Gastroesophageal sphincter (tissue), 3 donors: Measurements from ENCODE around the gene CACNA2D3.

Experiments
- POLR2A ChIP-seq, 2 donors: fragments of 450-650 bp; IDR thresholded peaks; one replicate each; pipeline ENCODE4 v1.6.1; 2017; ENCODE audit warnings: antibody characterized with exemption in 2 of 2, mild to moderate bottlenecking in 2 of 2, moderate library complexity in 1 of 2
- TF ChIP-seq, protein P1 (sequence below), 4 experiments: fragments of 200-600 bp in 2 of 4; fragments of 450-650 bp in 2 of 4; sonication (generic) in 1 of 4; IDR thresholded peaks; one replicate each; pipeline ENCODE4 v1.5.1; 2017 to 2019; ENCODE audit warnings: antibody characterized with exemption in 4 of 4, mild to moderate bottlenecking in 2 of 4, moderate library complexity in 2 of 4

DNA sequence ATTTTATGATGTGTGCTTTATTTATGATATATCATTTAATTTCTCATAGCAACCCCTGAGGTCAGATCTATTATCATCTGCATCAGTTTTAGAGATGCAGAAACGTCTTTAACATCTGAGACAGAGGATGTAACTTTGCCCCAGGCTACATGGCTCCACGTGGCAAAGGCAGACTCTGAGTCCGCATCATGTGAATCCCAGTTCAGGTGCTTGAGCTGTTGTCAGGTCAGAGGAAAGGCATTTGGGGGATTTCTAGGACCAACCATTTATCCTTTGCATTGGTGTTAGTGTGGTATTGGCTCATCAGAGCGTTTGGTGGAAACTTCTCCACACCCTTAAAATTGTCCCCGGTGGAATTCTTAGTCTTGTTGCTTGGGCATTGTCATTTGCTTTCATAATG, 10.8 kb downstream of the CACNA2D3 start:
- TF ChIP-seq POLR2A (IDR thresholded peaks at IDR 0.05), result no peak
- TF ChIP-seq, protein P1, sequence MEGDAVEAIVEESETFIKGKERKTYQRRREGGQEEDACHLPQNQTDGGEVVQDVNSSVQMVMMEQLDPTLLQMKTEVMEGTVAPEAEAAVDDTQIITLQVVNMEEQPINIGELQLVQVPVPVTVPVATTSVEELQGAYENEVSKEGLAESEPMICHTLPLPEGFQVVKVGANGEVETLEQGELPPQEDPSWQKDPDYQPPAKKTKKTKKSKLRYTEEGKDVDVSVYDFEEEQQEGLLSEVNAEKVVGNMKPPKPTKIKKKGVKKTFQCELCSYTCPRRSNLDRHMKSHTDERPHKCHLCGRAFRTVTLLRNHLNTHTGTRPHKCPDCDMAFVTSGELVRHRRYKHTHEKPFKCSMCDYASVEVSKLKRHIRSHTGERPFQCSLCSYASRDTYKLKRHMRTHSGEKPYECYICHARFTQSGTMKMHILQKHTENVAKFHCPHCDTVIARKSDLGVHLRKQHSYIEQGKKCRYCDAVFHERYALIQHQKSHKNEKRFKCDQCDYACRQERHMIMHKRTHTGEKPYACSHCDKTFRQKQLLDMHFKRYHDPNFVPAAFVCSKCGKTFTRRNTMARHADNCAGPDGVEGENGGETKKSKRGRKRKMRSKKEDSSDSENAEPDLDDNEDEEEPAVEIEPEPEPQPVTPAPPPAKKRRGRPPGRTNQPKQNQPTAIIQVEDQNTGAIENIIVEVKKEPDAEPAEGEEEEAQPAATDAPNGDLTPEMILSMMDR (IDR thresholded peaks at IDR 0.05), result no peak
